HepG2 (cell line): ENCODE measurements around the gene PRKCD. TPM values are rescaled to one million over a fixed set of nuclear protein-coding genes. Genes with fewer than 3 reads are reported as not detected.

ENCODE experiments used
- CCDC6 ChIP-seq: sonication (generic); formaldehyde crosslinking; IDR thresholded peaks from 2 replicates; pipeline ENCODE4 v1.8.1; 2022; ENCODE audit warnings: mild to moderate bottlenecking, missing genetic modification reagents, moderate library complexity
- CREB1 ChIP-seq, 2 experiments: fragments of 450-650 bp in 1 of 2; IDR thresholded peaks; 2 replicates each; pipeline ENCODE4 v1.6.1; 2016 to 2017; ENCODE audit warnings: control low read depth in 1 of 2, mild to moderate bottlenecking in 1 of 2, missing compliant biosample characterization in 1 of 2, missing genetic modification characterization in 1 of 2
- ELF1 ChIP-seq: sonication (generic); formaldehyde crosslinking; IDR thresholded peaks from 2 replicates; pipeline ENCODE4 v1.4.0; 2020; ENCODE audit warnings: missing genetic modification reagents
- GATA4 ChIP-seq: sonication (generic); IDR thresholded peaks from 2 replicates; pipeline ENCODE4 v1.6.1; 2016; ENCODE audit warnings: antibody characterized with exemption, low read depth, borderline replicate concordance
- HOXA7 ChIP-seq: sonication (generic); formaldehyde crosslinking; IDR thresholded peaks from 2 replicates; pipeline ENCODE4 v1.8.1; 2022; ENCODE audit warnings: mild to moderate bottlenecking, missing genetic modification reagents, moderate library complexity
- MED1 ChIP-seq: sonication (generic); formaldehyde crosslinking; IDR thresholded peaks from 2 replicates; pipeline ENCODE4 v1.4.0; 2020; ENCODE audit warnings: missing genetic modification reagents
- MEIS1 ChIP-seq: sonication (generic); formaldehyde crosslinking; IDR thresholded peaks from 2 replicates; pipeline ENCODE4 v1.9.0; 2021; ENCODE audit warnings: mild to moderate bottlenecking, missing genetic modification reagents, moderate library complexity, borderline replicate concordance
- MEIS2 ChIP-seq: sonication (generic); formaldehyde crosslinking; IDR thresholded peaks from 2 replicates; pipeline ENCODE4 v1.9.0; 2021; ENCODE audit warnings: mild to moderate bottlenecking, missing genetic modification reagents
- MTA1 ChIP-seq: sonication (generic); formaldehyde crosslinking; IDR thresholded peaks from 2 replicates; pipeline ENCODE4 v1.4.0; 2020; ENCODE audit warnings: missing genetic modification reagents, mild to moderate bottlenecking, borderline replicate concordance
- NR2C2 ChIP-seq: sonication (generic); formaldehyde crosslinking; IDR thresholded peaks from 2 replicates; pipeline ENCODE4 v1.4.0; 2020; ENCODE audit warnings: missing genetic modification reagents, mild to moderate bottlenecking, moderate library complexity, borderline replicate concordance
- RXRA ChIP-seq: sonication (generic); formaldehyde crosslinking; IDR thresholded peaks from 2 replicates; pipeline ENCODE4 v1.5.1; 2020; ENCODE audit warnings: missing genetic modification reagents
- SOX13 ChIP-seq, 3 experiments: fragments of 450-650 bp in 1 of 3; sonication (generic) in 1 of 3; formaldehyde crosslinking in 1 of 3; IDR thresholded peaks in 2 of 3; conservative IDR thresholded peaks in 1 of 3; 2 replicates each; pipeline versions ENCODE4 v1.5.0 to v1.6.1; 2016 to 2020; ENCODE audit warnings: antibody characterized with exemption in 1 of 3, mild to moderate bottlenecking in 1 of 3, missing compliant biosample characterization in 1 of 3, missing genetic modification reagents in 1 of 3, moderate library complexity in 1 of 3
- YY1 ChIP-seq: IDR thresholded peaks from 2 replicates; pipeline ENCODE4 v1.6.1; 2011; ENCODE audit warnings: low read length, low read depth, moderate library complexity, mild to moderate bottlenecking; ENCODE audit not compliant: insufficient read depth, insufficient replicate concordance
- ZMYM3 ChIP-seq: sonication (generic); formaldehyde crosslinking; IDR thresholded peaks from 2 replicates; pipeline ENCODE4 v1.5.1; 2020; ENCODE audit warnings: mild to moderate bottlenecking, missing genetic modification reagents
- ZMYM4 ChIP-seq: sonication (generic); formaldehyde crosslinking; IDR thresholded peaks from 2 replicates; pipeline ENCODE4 v1.8.1; 2023; ENCODE audit warnings: mild to moderate bottlenecking, missing genetic modification reagents
- ZNF30 ChIP-seq: sonication (generic); formaldehyde crosslinking; IDR thresholded peaks from 2 replicates; pipeline ENCODE4 v1.5.0; 2020; ENCODE audit warnings: mild to moderate bottlenecking, missing genetic modification reagents
- ZNF577 ChIP-seq: sonication (generic); formaldehyde crosslinking; IDR thresholded peaks from 2 replicates; pipeline ENCODE4 v1.4.0; 2020; ENCODE audit warnings: mild to moderate bottlenecking, low read depth, missing genetic modification reagents, borderline replicate concordance
- ZNF607 ChIP-seq: sonication (generic); formaldehyde crosslinking; IDR thresholded peaks from 2 replicates; pipeline ENCODE4 v1.5.1; 2020; ENCODE audit warnings: missing genetic modification reagents, mild to moderate bottlenecking, borderline replicate concordance
- polyA plus RNA-seq, 8 experiments: library from polyadenylated mRNA; depleted of rRNA in 3 of 8; stranded (reverse) in 7 of 8; unstranded in 1 of 8; fragments of >200 nt; fragmentation: Illumina TruSeq in 4 of 8; extraction: Trizol in 4 of 8; gene quantifications; 2 replicates each; pipeline versions ENCODE4 v1.2.1 to v1.2.3, GENCODE V29; 2011 to 2016; ENCODE audit warnings: low read depth in 4 of 8, missing spikeins in 1 of 8, mixed read lengths in 1 of 8; ENCODE audit not compliant: insufficient read depth in 1 of 8
- total RNA-seq, 5 experiments: library from RNA; depleted of rRNA; stranded (reverse); fragments of >200 nt; fragmentation: Illumina TruSeq; extraction: Trizol; gene quantifications; 2 replicates each; pipeline ENCODE4 v1.2.3, GENCODE V29; 2016; ENCODE audit warnings: low read depth in 1 of 5
- TF ChIP-seq, protein P1 (sequence below): sonication (generic); formaldehyde crosslinking; IDR thresholded peaks from 2 replicates; pipeline ENCODE4 v1.4.0; 2020; ENCODE audit warnings: missing genetic modification reagents, borderline replicate concordance
- TF ChIP-seq, protein P2 (sequence below): sonication (generic); formaldehyde crosslinking; IDR thresholded peaks from 2 replicates; pipeline ENCODE4 v1.4.0; 2020; ENCODE audit warnings: mild to moderate bottlenecking, missing genetic modification reagents
- TF ChIP-seq, protein P3 (sequence below): sonication (generic); formaldehyde crosslinking; IDR thresholded peaks from 2 replicates; pipeline ENCODE4 v1.8.0; 2022; ENCODE audit warnings: missing genetic modification reagents, mild to moderate bottlenecking, moderate library complexity, borderline replicate concordance

The PRKCD gene
- total and polyA plus RNA-seq, 2 of the 13 experiments (the other 11 are each of a cell fraction or from before 2014, with no cell fraction given) = 1.6 to 40.7 TPM

DNA sequence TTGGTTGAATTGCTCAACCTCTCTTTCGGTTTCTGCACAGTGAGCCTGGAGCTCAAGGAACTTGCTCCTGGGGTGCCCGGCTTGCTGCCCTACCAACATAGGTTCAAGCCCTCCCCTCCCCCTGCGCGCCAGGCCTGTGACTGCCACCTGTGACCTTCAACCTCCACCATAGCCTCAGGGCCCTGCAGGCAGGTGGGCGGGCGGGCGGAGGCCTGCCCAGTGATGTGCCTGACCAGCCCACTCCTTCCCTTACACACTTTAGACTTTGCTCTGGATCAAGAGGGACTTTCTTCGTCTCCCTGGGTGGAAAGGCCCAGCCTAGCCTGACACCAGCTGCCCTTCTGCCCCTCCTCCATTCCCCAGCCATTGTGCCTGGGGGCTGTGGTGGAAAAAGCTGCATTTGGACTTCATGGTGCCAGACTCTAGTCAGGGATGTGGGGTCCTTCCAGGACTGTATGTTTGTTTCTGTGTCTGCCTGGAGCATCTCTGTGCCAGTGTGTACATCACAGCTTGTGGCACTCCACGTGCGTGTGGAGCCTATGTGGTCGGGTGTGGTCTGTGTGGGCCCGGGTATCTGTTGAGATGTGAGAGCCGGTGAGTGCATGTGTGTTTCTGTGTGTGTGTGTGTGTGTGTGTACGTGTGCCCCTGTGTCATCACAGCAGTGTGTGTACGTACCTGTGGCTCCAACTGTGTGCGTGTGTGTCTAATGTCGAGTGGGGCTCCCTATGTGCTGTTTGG, 9.5 kb downstream of the PRKCD start (continued):
- TF ChIP-seq, protein P1, sequence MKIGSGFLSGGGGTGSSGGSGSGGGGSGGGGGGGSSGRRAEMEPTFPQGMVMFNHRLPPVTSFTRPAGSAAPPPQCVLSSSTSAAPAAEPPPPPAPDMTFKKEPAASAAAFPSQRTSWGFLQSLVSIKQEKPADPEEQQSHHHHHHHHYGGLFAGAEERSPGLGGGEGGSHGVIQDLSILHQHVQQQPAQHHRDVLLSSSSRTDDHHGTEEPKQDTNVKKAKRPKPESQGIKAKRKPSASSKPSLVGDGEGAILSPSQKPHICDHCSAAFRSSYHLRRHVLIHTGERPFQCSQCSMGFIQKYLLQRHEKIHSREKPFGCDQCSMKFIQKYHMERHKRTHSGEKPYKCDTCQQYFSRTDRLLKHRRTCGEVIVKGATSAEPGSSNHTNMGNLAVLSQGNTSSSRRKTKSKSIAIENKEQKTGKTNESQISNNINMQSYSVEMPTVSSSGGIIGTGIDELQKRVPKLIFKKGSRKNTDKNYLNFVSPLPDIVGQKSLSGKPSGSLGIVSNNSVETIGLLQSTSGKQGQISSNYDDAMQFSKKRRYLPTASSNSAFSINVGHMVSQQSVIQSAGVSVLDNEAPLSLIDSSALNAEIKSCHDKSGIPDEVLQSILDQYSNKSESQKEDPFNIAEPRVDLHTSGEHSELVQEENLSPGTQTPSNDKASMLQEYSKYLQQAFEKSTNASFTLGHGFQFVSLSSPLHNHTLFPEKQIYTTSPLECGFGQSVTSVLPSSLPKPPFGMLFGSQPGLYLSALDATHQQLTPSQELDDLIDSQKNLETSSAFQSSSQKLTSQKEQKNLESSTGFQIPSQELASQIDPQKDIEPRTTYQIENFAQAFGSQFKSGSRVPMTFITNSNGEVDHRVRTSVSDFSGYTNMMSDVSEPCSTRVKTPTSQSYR (CRISPR knock-in tag) = peak; percentile 93
- peak; percentile 15; the same call in 1 of the 2 replicates for TF ChIP-seq SOX13 (IDR thresholded peaks at IDR 0.05)
- TF ChIP-seq SOX13 (CRISPR knock-in tag; conservative IDR thresholded peaks at IDR 0.05 in 1 of 2, IDR thresholded peaks at IDR 0.05 in 1 of 2) = peak in 1 of 2 experiments; percentile 61; a peak in 1 of 4 replicates
- peak; percentile 56; the same call in 1 of the 2 replicates for TF ChIP-seq MEIS2 (CRISPR knock-in tag)
- peak; percentile 56; the same call in 1 of the 2 replicates for TF ChIP-seq CCDC6 (CRISPR knock-in tag)
- TF ChIP-seq YY1 = no peak
- TF ChIP-seq MED1 (CRISPR knock-in tag) = peak; percentile 60
- no peak for TF ChIP-seq CREB1 (IDR thresholded peaks at IDR 0.05)
- TF ChIP-seq CREB1 (CRISPR knock-in tag; IDR thresholded peaks at IDR 0.05) = no peak
- TF ChIP-seq GATA4 = no peak
- peak; percentile 64 for TF ChIP-seq RXRA (CRISPR knock-in tag)
- no peak for TF ChIP-seq MEIS1 (CRISPR knock-in tag)
- no peak for TF ChIP-seq ZNF607 (CRISPR knock-in tag)
- TF ChIP-seq ELF1 = no peak
- peak; percentile 53; the same call in 1 of the 2 replicates for TF ChIP-seq ZMYM3 (CRISPR knock-in tag)
- peak; percentile 85 for TF ChIP-seq MTA1 (CRISPR knock-in tag)
- TF ChIP-seq, protein P2, sequence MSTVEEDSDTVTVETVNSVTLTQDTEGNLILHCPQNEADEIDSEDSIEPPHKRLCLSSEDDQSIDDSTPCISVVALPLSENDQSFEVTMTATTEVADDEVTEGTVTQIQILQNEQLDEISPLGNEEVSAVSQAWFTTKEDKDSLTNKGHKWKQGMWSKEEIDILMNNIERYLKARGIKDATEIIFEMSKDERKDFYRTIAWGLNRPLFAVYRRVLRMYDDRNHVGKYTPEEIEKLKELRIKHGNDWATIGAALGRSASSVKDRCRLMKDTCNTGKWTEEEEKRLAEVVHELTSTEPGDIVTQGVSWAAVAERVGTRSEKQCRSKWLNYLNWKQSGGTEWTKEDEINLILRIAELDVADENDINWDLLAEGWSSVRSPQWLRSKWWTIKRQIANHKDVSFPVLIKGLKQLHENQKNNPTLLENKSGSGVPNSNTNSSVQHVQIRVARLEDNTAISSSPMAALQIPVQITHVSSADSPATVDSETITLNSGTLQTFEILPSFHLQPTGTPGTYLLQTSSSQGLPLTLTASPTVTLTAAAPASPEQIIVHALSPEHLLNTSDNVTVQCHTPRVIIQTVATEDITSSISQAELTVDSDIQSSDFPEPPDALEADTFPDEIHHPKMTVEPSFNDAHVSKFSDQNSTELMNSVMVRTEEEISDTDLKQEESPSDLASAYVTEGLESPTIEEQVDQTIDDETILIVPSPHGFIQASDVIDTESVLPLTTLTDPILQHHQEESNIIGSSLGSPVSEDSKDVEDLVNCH (CRISPR knock-in tag) = no peak
- TF ChIP-seq ZNF30 (CRISPR knock-in tag) = no peak
- TF ChIP-seq ZMYM4 = peak; percentile 47; the same call in 1 of the 2 replicates
- TF ChIP-seq HOXA7 (CRISPR knock-in tag) = no peak
- TF ChIP-seq NR2C2 = peak; percentile 95
- TF ChIP-seq ZNF577 (CRISPR knock-in tag) = no peak
- TF ChIP-seq, protein P3, sequence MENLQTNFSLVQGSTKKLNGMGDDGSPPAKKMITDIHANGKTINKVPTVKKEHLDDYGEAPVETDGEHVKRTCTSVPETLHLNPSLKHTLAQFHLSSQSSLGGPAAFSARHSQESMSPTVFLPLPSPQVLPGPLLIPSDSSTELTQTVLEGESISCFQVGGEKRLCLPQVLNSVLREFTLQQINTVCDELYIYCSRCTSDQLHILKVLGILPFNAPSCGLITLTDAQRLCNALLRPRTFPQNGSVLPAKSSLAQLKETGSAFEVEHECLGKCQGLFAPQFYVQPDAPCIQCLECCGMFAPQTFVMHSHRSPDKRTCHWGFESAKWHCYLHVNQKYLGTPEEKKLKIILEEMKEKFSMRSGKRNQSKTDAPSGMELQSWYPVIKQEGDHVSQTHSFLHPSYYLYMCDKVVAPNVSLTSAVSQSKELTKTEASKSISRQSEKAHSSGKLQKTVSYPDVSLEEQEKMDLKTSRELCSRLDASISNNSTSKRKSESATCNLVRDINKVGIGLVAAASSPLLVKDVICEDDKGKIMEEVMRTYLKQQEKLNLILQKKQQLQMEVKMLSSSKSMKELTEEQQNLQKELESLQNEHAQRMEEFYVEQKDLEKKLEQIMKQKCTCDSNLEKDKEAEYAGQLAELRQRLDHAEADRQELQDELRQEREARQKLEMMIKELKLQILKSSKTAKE (CRISPR knock-in tag) = peak; percentile 16; the same call in 1 of the 2 replicates
